GDM1 (cell line): ENCODE results near the gene AVP.
A peak's percentile ranks its signal among the peaks of the same experiment; 100 is the strongest.
"Not testable (repeated sequence)": the region's sequence is repeated elsewhere in the genome, so short reads cannot be mapped to it uniquely, and the experiment has no call there.

Source experiments
- DNase-seq: peaks from one replicate; lab custom pipeline; 2025; lab: John Stamatoyannopoulos, UW

Gene AVP

GRCh38 chr20:3084283-3084985, at the start of gene AVP:
Gene AVP, minus strand, starts transcription at chr20:3084724. Its CDS starts 50 bp downstream, at chr20:3084674.
- no peak for DNase-seq

GRCh38 chr20:3134151-3134550, 49.6 kb upstream of the AVP start:
- no peak for DNase-seq

- no peak for DNase-seq
Measured at GRCh38 chr20:3133155-3133554, 48.6 kb upstream of the AVP start.

GRCh38 chr20:3130051-3130600, 45.6 kb upstream of the AVP start:
- no peak for DNase-seq

- no peak for DNase-seq
Measured at GRCh38 chr20:3129094-3129493, 44.6 kb upstream of the AVP start.

- no peak for DNase-seq
Measured at GRCh38 chr20:3128275-3128984, 43.9 kb upstream of the AVP start.

GRCh38 chr20:3126527-3126859, 42.0 kb upstream of the AVP start:
- no peak for DNase-seq

GRCh38 chr20:3125776-3126526, 41.4 kb upstream of the AVP start:
- DNase-seq: not testable (repeated sequence)

GRCh38 chr20:3124773-3125560, 40.4 kb upstream of the AVP start:
- not testable (repeated sequence) for DNase-seq

- DNase-seq: not testable (repeated sequence)
Measured at GRCh38 chr20:3124163-3124562, 39.6 kb upstream of the AVP start.

GRCh38 chr20:3123542-3123941, 39.0 kb upstream of the AVP start:
- DNase-seq: no peak

GRCh38 chr20:3121955-3122610, 37.6 kb upstream of the AVP start:
- DNase-seq: no peak

- peak; percentile 27 for DNase-seq
Measured at GRCh38 chr20:3121271-3121911, 36.9 kb upstream of the AVP start.

- DNase-seq: no peak
Measured at GRCh38 chr20:3119044-3119443, 34.5 kb upstream of the AVP start.

- not testable (repeated sequence) for DNase-seq
Measured at GRCh38 chr20:3117839-3118379, 33.4 kb upstream of the AVP start.

GRCh38 chr20:3116341-3116740, 31.8 kb upstream of the AVP start:
- DNase-seq: no peak

- no peak for DNase-seq
Measured at GRCh38 chr20:3115190-3116107, 30.9 kb upstream of the AVP start.

- no peak for DNase-seq
Measured at GRCh38 chr20:3111995-3112394, 27.5 kb upstream of the AVP start.

GRCh38 chr20:3111507-3111906, 27.0 kb upstream of the AVP start:
- no peak for DNase-seq
